NCI-H510A treated with DMSO at 0.1 percent for 48 hours (cell line): ENCODE data around the gene TFG.
"Not testable (repeated sequence)": the region's sequence is repeated elsewhere in the genome, so short reads cannot be mapped to it uniquely, and the experiment has no call there.

Experiments used
- DNase-seq: peaks from one replicate; lab custom pipeline; 2025; lab: John Stamatoyannopoulos, UW

The TFG gene

DNA sequence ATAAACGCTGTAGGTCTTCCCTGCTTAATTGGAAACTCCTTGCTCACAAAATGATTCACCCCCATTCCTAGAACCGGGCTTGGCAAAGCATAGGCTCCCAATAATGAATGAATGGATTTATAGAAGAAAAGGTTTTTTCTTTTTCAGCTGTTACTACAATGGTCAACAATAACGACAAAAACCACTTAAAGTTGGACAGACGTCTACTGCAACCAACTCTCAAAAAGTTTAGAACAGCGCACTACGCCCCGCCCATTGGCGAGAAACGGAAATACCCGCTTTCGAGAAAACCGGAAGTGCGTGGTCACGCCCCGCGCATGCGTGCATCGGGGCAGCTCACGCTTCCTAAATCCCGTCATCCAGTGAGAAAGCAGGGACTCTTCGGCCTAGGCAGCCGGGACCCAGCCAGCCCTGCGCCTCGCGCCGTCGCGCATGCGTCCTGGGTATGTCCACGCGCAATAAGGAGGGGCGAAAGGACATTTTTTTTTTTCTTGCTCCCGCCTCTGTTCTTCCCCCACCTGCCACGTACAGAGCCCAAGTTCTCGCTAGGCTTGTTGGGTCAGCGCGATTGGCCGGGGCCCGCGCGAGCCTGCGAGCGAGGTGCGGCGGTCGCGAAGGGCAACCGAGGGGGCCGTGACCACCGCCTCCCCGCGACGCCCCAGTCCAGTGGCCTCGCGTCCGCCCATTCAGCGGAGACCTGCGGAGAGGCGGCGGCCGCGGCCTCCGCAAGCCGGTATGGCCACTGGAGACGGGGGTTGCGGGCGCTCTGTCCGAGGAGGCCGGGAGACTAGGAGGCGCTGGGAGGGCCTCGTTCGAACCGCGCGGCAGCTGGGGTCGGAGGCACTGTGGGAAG, at the start of gene TFG:
TSS of gene TFG (plus strand) at position 506 of the 853 bp plus-strand sequence. CDS start 4,192 bp downstream, outside the sequence.
- DNase-seq = peak; percentile 88

DNA sequence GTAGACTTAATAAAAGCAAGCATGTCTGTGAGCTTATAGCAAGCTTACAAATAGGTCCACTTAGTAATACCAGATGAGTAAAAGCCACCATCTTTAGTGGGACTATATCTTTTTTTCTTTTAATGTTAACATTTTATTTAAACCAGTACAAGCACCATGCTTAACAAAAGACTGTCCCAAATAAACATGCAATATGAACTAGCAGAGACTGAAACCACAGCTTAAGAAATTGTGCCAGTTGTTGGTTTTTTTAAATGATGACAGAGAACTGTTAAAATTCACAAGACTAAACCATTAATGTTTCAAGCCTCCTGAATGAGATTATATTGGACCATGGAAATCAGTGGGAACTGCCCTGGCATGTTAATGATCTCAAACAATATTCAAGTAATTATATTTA, 48.0 kb upstream of the TFG start:
- not testable (repeated sequence) for DNase-seq

DNA sequence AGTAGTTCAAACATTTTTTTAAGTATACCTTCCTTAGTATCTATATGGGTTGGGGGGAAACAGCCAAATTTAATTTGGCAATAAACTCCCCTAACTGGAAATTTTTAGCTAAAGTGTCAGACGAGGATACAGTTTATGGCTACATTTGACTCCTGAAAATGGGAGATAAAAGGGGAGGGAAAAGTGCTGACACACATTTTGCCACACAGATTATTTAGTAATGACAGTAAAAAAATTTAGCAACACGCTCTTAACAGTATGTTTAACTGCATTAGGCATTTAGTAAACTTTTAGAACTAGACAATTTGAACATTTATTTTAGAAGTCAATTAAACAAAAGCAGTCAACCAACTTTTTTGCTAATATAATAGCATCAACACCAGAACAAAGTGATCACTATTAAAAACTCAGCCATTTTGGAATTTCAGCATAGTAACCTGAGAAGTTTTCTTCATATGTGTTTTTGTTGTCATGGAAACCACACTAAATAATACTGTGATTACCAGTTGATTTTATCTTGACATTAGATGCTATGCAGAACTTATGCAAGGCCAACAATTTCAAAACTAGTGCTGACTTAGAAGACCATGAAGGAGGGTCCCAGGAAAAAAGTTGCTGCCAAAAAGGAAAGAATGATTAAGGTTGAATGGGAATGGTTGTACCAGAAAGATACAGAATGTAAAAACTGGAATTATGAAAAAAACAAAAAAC, 47.0 kb upstream of the TFG start:
- no peak for DNase-seq

DNA sequence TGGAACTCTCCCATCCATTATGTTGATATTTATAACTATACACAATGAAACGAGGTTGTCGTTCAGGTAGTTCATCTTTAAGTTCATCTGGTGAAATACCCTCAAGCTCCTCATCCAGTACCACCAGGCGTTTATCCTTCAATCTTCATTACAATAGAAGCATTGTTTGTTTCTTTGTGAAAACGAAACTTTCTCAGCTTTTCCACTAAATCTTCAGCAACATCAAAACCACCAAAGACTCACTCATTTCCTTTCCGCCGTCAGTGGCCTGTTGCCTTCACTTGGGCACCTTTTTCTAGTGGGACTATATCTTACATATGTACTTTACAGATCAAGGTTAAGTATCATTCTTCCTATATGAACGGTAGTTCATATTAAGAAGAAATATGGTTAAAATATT, 44.1 kb upstream of the TFG start:
- DNase-seq = no peak

DNA sequence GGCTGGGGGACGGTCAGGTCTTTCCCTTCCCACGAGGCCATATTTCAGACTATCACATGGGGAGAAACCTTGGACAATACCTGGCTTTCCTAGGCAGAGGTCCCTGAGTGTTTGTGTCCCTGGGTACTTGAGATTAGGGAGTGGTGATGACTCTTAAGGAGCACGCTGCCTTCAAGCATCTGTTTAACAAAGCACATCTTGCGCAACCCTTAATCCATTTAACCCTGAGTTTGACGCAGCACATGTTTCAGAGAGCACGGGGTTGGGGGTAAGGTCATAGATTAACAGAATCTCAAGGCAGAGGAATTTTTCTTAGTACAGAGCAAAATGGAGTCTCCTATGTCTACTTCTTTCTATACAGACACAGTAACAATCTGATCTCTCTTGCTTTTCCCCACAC, 42.6 kb upstream of the TFG start:
- DNase-seq = not testable (repeated sequence)

DNA sequence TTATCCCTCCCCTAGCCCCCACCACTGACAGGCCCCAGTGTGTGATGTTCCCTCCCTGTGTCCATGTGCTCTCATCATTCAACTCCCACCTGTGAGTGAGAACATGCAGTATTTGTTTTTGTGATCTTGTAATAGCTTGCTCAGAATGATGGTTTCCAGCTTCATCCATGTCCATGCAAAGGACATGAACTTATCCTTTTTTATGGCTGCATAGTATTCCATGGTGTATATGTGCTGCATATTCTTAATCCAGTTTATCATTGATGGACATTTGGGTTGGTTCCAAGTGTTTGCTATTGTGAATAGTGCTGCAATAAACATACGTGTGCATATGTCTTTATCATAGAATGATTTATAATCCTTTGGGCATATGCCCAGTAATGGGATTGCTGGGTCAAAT, 42.0 kb upstream of the TFG start:
- not testable (repeated sequence) for DNase-seq

DNA sequence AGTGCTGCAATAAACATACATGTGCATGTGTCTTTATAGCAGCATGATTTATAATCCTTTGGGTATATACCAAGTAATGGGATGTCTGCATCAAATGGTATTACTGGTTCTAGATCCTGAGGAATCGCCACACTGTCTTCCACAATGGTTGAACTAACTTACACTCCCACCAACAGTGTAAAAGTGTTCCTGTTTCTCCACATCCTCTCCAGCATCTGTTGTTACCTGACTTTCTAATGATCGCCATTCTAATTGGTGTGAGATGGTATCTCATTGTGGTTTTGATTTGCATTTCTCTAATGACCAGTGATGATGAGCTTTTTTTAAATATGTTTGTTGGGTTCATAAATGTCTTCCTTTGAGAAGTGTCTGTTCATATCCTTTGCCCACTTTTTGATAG, 38.3 kb upstream of the TFG start:
- DNase-seq = not testable (repeated sequence)

DNA sequence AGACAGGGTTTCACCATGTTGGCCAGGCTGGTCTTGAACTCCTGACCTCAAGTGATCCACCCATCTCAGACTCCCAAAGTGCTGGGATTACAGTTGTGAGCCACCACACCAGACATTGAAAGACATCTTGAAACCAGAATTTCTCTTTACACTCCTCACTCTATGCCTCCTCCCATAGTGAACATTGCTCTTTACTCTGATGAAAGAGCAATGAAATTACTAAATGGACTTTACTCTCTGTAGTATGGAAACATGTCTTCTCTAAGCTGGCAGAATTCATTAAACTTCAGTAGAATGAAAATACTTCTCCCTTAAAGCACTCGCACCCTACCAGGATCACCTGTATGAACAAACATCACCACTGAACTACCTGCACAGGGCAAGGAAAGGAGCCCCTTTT, 27.8 kb upstream of the TFG start:
- DNase-seq = no peak

DNA sequence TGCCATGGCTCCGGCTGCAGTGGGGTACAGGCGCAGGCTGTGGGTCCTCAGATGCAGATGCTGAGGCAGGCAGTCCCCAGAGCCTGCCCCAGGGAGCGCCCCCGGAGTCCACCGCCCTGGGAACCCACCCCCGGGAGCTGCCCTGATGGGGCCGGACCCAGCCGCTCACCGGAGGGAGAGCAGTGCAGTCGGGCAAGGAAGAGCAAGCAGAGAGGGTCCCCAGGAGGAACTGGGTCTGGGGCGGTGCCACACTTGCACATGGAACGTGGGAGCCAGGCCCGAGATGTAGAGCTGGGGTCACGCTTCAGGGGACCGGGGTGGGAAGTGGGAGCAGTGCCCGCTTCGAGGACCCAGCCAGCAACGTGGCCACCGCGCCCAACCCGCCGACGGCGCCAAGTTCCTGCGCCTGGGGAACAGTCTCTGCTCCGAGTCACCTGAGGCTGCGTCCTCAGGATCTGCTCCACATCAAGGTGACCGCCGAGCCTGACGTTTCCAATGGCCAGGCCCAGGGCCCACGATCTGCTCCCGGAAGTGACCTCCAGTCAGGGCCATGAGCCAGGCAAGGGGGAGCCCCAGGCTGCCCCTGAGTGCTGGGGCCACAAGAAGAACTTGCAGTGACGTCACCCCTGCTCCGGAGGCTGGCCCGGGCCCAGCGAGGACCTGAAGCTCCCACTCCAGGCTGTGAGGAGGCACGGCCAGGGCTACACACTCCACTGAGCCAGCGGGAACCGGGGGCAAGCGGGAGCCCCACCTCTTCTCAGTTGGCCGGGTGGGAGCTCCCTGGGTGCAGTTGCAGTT, 27.0 kb upstream of the TFG start:
- no peak for DNase-seq

DNA sequence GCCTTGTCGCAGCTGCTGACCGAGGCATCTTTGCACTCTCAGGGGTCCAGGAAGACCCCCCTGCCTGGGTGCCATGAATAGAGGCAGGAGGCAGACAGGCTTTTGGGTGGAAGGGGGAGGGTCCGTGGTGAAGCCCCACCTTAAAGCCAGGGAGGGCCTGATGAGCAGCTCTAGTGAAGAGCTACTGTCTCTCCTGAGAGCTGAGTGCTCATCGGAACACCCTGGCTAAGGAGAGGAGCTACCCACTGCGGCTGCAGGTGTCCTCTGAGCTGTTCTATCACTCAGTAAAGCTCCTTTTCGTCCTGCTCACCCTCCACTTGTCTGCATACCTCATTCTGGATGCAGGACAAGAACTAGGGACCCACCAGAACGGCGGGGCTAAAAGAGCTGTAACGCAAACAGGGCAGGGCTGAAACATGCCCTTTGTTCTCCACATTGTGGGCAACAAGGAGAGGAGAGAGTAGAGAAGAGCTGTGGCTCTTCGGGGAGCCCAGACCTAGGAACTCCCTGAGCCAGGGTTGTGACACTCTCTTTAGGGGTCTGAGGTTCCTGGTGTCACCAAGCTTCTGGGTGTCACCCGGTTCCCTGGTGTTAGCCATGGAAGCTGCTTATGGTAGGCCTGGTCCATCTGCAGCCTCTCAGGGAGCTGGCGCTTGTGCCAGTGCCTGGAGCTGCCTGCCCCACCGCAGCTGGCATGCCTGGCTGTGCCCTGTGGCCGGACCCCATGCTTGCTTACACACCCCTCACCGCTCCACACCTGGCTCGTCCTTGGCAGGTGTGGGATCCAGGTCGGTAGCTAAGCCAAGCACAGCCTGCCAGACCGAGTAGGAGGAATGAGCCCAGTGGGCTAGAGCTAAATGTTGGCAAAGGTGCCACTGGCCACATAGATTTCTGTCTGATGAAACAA, 26.2 kb upstream of the TFG start:
- DNase-seq = no peak

DNA sequence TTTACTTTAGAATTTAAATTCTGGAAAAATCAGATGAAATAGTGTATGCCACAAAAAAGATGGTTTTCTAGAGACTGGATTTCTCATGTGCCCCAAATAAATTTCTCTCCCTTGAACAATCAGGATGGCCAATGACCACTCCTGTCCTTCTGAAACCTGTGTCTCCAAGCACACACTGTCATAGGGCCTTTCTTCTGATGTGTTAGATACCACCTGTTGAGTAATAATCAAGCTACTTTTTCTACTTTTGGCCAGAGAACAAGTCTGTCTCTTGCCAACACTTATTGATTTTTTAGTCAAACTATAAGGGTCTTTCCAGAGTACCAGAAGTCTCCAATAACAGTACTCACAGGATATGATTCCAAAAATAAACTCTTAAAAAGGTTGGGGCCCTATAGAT, 16.1 kb upstream of the TFG start:
- no peak for DNase-seq

DNA sequence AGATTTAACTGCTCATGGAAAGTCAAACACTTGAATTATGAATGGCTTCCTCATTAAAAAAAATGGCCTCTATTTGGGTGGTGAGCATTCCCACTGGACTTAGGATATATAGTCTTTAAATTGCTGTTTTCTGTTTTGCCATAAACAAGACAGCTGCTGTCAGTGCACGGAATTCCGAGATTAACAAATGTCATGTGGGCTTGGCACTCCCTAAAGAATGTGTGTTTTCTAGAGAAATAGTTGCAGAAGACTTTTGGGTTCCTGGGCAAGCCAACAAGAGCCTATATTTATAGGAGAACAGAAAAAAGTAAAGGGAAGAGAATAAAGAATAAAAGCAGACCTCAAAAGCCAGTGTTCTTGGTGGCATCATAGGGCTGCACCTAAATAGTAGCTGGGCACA, 13.6 kb upstream of the TFG start:
- DNase-seq = no peak

DNA sequence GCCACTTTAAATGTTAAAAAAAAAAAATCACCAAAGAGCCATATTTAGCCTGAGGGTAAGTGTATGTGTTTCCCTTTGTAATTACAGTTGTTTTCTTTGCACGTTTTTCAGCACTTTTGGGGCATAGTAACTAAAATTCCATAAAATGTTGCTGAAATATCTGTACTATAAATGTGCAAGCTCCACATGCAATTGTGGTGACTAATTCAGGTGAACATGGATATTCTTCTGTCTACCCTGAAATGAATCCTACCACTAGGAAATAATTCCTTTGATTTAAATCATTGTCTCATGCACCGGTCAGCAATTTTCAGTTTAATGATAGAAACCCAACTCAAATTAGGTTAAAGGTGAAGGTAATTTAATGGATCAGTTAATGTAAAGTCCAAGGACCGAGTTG, 13.1 kb upstream of the TFG start:
- DNase-seq = no peak

DNA sequence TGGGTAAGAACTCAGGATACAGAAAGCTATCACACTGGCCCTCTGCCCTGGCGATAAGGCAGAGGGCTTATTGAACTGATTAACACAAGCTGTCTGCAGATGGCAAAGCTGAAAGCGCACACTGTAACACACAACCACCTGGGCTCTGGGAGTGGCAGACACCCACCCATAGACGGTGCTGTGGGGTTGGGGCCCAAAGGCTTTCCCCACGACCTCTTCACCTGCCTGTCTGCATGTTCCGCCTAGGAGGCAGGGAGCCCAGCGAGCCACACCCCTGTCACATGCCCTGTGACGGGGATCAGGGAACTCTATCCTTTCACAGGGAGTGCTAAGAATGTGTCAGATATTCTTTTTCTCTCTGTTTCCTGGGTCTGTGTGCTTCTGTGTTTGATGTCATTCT, 12.1 kb upstream of the TFG start:
- DNase-seq = no peak

DNA sequence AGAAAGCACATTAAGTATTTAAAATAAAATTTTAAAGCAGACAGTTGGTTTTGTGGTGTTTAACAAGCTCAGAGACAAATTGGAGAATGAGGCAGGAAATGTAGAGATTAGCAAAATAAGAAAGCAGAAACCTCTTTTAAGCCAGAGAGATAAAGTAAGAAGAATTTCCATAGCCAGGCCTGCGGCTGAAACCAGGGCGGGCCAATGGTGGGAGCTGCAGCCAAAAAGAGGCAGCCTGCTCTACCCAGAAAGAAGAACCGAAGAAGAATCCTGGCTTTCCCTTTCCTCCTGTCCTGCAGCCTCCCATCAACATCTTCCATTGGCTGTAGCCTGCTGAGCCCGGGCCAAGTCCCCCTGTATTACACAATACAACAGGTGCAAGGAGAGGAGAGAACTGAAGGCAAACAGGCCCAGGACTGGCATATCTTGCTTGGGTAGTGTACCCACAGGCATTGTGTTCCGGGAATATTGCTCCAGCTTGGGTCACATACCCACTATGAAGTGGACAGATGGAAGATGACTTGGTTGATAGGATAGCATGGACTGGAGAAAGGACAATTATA, 11.5 kb upstream of the TFG start:
- DNase-seq = no peak

DNA sequence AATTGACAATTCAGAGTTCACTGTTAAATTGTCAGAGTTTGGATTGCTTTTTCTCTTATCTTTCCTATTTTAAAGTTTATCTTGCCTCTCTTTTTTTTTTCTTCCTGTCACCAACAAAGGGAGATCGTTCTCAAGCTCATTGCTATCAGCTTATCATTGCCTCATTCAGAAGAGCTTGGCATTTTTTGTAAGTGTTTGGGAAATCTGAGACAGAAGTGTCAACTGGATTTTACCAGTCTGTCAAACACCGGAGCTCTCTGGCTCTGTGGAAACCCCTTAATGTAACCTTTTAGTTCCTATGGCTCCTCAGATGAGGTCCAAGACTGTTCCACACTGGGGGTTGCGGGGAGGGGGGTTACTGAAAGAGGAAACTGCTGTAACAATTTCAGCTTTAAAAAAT, 10.6 kb upstream of the TFG start:
- DNase-seq = no peak

DNA sequence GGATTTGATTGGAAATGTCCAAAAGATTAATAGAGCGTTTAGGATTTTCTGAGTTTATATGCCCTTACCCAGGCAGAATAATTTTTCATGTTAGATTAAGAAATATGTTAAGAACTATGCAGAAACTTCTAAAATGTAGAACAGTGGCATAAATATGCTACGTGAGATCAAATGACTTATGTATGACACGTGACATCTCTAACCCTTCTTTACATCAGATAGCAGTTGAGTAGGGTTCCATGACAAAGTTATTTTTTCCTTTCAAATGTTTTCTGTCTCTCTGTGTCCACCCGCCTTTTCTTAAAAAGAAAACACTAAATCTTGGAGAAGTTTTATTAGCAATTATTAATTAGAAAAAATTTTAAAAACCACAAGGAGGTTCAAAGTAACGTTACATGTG, 8.6 kb upstream of the TFG start:
- no peak for DNase-seq

DNA sequence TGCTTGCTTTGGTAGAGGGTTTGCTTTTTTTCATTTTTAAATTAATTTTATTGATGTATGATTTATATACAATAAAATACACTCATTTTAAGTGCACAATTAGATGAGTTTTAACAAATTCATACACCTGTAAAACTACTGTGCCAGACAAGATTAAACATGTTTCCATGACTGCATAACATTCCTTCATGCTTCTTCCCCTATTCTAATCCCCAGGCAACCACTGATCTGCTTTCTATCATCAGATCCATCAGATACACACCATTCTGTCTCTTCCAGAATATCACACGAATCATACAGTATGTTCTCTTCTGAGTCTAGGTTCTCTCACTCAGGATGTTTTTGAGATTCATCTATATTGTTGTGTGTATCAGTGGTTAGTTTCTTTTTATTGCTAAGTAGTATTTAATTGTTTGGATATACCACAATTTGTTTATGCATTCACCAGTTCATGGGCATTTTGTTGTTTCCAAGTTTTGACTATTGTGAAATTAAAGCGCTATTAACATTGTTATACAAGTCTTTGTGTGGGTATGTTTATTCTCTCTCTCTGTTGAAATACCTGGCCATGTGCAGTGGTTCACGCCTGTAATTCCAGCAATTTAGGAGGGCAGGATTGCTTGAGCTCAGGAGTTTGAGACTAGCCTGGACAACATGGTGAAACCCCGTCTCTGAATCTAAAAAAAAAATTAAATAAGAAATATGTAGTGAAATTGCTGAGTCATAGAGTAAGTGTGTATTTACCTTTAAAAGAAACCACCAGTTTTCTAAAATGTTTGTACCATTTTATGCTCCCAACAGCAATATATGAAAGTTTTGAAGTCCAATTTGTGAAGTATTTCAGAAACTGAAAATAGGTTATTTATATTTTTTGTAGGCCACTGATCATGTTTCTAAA, 7.0 kb upstream of the TFG start:
- DNase-seq = no peak

DNA sequence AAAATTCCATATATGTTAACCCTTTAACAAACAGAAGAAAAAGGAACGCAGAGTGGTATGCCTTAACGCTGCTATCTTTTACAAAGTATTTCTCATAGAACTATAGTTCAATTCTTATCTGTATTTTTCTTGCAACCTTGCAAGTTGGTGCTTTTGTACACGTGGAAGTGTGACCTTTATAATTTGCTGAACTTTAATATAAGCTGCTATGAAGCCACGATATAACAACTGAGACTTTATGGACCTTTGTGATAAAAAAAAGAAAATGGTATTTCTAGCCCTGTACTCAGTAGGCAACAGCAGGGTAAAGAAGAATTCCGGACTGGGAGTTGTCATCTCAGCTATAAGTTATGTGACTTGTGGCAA, 6.3 kb upstream of the TFG start:
- DNase-seq = no peak

DNA sequence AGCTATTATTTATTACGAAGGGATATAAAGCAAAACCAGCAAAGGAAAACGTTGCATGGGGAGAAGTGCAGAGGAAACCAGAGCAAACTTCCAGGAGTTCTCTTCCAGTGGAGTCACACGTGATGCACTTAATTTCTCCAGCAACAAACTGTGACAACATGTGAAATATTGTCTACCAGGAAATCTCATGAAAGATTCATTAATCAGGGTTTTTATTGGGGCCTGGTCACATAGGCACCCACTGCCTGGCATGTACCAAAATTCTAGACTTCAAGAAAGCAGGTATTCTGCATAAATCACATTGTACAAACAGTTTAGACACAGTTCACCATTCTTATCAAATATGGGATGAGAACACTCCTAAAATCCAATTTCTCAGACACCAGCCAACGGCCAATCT, 5.4 kb upstream of the TFG start:
- DNase-seq = no peak
